ENCODE results near the gene NDUFS5. TPM values are rescaled to one million over a fixed set of nuclear protein-coding genes. Genes with fewer than 3 reads are reported as not detected.
A peak's percentile ranks its signal among the peaks of the same experiment; 100 is the strongest.
"Not testable (repeated sequence)": the region's sequence is repeated elsewhere in the genome, so short reads cannot be mapped to it uniquely, and the experiment has no call there.

The NDUFS5 gene
- polyA plus RNA-seq, 10 donors, result 167 to 373 (median 270) TPM

- DNase-seq, result not testable (repeated sequence)
Measured at GRCh38 chr1:39055213-39055710, 29.1 kb downstream of the NDUFS5 start.

GRCh38 chr1:39061516-39061915 is 35.4 kb downstream of the NDUFS5 start:
- not testable (repeated sequence) for DNase-seq

- DNase-seq, result no peak
Measured at GRCh38 chr1:39061951-39062350, 35.8 kb downstream of the NDUFS5 start.

- no peak for DNase-seq
Measured at GRCh38 chr1:39063191-39063590, 37.0 kb downstream of the NDUFS5 start.

- no peak for DNase-seq
Measured at GRCh38 chr1:39063775-39064174, 37.6 kb downstream of the NDUFS5 start.

GRCh38 chr1:39065542-39065941 is 39.4 kb downstream of the NDUFS5 start:
- no peak for DNase-seq

- DNase-seq, result not testable (repeated sequence)
Measured at GRCh38 chr1:39068227-39068626, 42.1 kb downstream of the NDUFS5 start.

GRCh38 chr1:39071557-39071956 is 45.4 kb downstream of the NDUFS5 start:
- DNase-seq, result not testable (repeated sequence)

GRCh38 chr1:39076127-39076798 is 50.1 kb downstream of the NDUFS5 start:
- DNase-seq, result peak in 1 of 3 donors; percentile 79

GRCh38 chr1:39076799-39077148 is 50.6 kb downstream of the NDUFS5 start:
- no peak for DNase-seq

- no peak for DNase-seq
Measured at GRCh38 chr1:39080269-39080826, 54.2 kb downstream of the NDUFS5 start.

- DNase-seq, result peak in 2 of 3 donors; percentile 64 to 89
Measured at GRCh38 chr1:39080831-39081270, 54.7 kb downstream of the NDUFS5 start.

GRCh38 chr1:39081271-39082009 is 55.3 kb downstream of the NDUFS5 start:
- DNase-seq, result peak in 2 of 3 donors; percentile 60 to 81

- no peak for DNase-seq
Measured at GRCh38 chr1:39082010-39082799, 56.1 kb downstream of the NDUFS5 start.

GRCh38 chr1:39082811-39083576 is 56.8 kb downstream of the NDUFS5 start:
- no peak for DNase-seq

- no peak for DNase-seq
Measured at GRCh38 chr1:39084191-39084590, 58.0 kb downstream of the NDUFS5 start.

Other genes with a start within 250 kb of the NDUFS5 start
- 10 to 100 TPM; 20.2 to 27.3 (median 22.4) TPM for gene RRAGC, start 166.6 kb upstream of the NDUFS5 start, polyA plus RNA-seq (ENCODE audit: insufficient read length in 10 of 10)
- 10 to 100 TPM; 17.6 to 25.0 (median 20.7) TPM for gene MYCBP, start 153.0 kb upstream of the NDUFS5 start, polyA plus RNA-seq (ENCODE audit: insufficient read length in 10 of 10)
- gene GJA9, start 144.8 kb upstream of the NDUFS5 start, polyA plus RNA-seq (ENCODE audit: insufficient read length in 10 of 10), result under 1 TPM in 7 of 10 donors, not detected in 3; 0.08 to 0.46 (median 0.20) TPM
- 1 to 10 TPM in 3 of 10 donors, under 1 TPM in 7; 0.35 to 1.3 (median 0.82) TPM for gene RHBDL2, start 84.5 kb upstream of the NDUFS5 start, polyA plus RNA-seq (ENCODE audit: insufficient read length in 10 of 10)
- gene AKIRIN1, start 35.1 kb upstream of the NDUFS5 start, polyA plus RNA-seq (ENCODE audit: insufficient read length in 10 of 10), result 10 to 100 TPM; 31.5 to 48.0 (median 39.0) TPM
- gene MACF1, start 178.3 kb downstream of the NDUFS5 start, polyA plus RNA-seq (ENCODE audit: insufficient read length in 10 of 10), result 100 to 1,000 TPM; 194 to 362 (median 246) TPM

Measured in muscle of back (tissue), 11 donors.